Parathyroid adenoma (tissue), 2 donors: Measurements from ENCODE around the gene SLC2A13.

Experiments used
- H2AFZ ChIP-seq: fragments of 300-600 bp; sonication (generic); one replicate; pipeline ENCODE4 v1.7.0; 2017; ENCODE audit warnings: antibody characterized with exemption, mild to moderate bottlenecking
- H3K27ac ChIP-seq: fragments of 300-600 bp; sonication (generic); one replicate; pipeline ENCODE4 v1.7.0; 2017
- H3K27me3 ChIP-seq: fragments of 300-600 bp; sonication (generic); one replicate; pipeline ENCODE4 v1.7.0; 2017; ENCODE audit warnings: low read length; ENCODE audit not compliant: control insufficient read depth, insufficient read depth
- H3K36me3 ChIP-seq: fragments of 300-600 bp; sonication (generic); one replicate; pipeline ENCODE4 v1.7.0; 2017; ENCODE audit warnings: low read length; ENCODE audit not compliant: control insufficient read depth, insufficient read depth
- H3K4me1 ChIP-seq: fragments of 300-600 bp; sonication (generic); one replicate; pipeline ENCODE4 v1.7.0; 2017; ENCODE audit warnings: control low read depth
- H3K4me2 ChIP-seq: fragments of 300-600 bp; sonication (generic); one replicate; pipeline ENCODE4 v1.7.0; 2017; ENCODE audit warnings: low read length
- H3K4me3 ChIP-seq: fragments of 300-600 bp; sonication (generic); one replicate; pipeline ENCODE4 v1.7.0; 2017; ENCODE audit warnings: low read depth, low read length
- H3K79me2 ChIP-seq: fragments of 300-600 bp; sonication (generic); one replicate; pipeline ENCODE4 v1.7.0; 2017; ENCODE audit warnings: control low read depth
- H3K9ac ChIP-seq: fragments of 300-600 bp; sonication (generic); one replicate; pipeline ENCODE4 v1.7.0; 2017; ENCODE audit warnings: mild to moderate bottlenecking
- H3K9me3 ChIP-seq: fragments of 300-600 bp; sonication (generic); one replicate; pipeline ENCODE4 v1.7.0; 2017; ENCODE audit warnings: low read length; ENCODE audit not compliant: control insufficient read depth
- TF ChIP-seq, protein P1 (sequence below): fragments of 300-600 bp; sonication (generic); IDR thresholded peaks from one replicate; pipeline ENCODE4 v1.7.0; 2017; ENCODE audit warnings: antibody characterized with exemption, mild to moderate bottlenecking
- donor health status: primary hyperparathyroidism.

Gene SLC2A13

DNA sequence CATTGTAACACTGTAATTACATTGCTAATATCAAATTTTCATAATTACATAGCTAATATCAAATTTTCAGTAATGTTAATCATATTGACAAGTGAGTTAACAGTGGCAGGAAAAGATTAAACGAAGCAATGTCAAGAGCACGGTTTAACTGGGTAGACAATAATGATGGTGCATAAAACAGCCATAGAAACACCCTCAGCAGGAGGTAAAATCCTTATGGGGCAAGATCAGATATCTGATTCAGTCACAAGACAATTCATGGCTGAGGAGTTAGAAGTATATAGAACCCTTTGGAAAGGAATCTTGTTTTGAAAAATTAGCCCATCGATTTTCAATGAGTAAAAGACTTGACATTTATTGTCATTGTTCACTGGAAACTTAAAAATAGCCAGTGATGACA is 190.6 kb downstream of the SLC2A13 start:
- H3K27me3 ChIP-seq, result no peaks in the 10 kb centered on the region
- TF ChIP-seq, protein P1, sequence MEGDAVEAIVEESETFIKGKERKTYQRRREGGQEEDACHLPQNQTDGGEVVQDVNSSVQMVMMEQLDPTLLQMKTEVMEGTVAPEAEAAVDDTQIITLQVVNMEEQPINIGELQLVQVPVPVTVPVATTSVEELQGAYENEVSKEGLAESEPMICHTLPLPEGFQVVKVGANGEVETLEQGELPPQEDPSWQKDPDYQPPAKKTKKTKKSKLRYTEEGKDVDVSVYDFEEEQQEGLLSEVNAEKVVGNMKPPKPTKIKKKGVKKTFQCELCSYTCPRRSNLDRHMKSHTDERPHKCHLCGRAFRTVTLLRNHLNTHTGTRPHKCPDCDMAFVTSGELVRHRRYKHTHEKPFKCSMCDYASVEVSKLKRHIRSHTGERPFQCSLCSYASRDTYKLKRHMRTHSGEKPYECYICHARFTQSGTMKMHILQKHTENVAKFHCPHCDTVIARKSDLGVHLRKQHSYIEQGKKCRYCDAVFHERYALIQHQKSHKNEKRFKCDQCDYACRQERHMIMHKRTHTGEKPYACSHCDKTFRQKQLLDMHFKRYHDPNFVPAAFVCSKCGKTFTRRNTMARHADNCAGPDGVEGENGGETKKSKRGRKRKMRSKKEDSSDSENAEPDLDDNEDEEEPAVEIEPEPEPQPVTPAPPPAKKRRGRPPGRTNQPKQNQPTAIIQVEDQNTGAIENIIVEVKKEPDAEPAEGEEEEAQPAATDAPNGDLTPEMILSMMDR, result no peak
- no peaks in the 10 kb centered on the region for H3K9me3 ChIP-seq
- peaks cover 7% of the 10 kb centered on the region for H3K4me1 ChIP-seq
- H3K36me3 ChIP-seq, result no peaks in the 10 kb centered on the region
- no peak overlapping the region for H3K9ac ChIP-seq
- no peak overlapping the region for H2AFZ ChIP-seq
- H3K79me2 ChIP-seq, result peaks cover 15% of the 10 kb centered on the region
- H3K4me3 ChIP-seq, result no peak overlapping the region
- H3K4me2 ChIP-seq, result no peak overlapping the region
- H3K27ac ChIP-seq, result no peak overlapping the region

DNA sequence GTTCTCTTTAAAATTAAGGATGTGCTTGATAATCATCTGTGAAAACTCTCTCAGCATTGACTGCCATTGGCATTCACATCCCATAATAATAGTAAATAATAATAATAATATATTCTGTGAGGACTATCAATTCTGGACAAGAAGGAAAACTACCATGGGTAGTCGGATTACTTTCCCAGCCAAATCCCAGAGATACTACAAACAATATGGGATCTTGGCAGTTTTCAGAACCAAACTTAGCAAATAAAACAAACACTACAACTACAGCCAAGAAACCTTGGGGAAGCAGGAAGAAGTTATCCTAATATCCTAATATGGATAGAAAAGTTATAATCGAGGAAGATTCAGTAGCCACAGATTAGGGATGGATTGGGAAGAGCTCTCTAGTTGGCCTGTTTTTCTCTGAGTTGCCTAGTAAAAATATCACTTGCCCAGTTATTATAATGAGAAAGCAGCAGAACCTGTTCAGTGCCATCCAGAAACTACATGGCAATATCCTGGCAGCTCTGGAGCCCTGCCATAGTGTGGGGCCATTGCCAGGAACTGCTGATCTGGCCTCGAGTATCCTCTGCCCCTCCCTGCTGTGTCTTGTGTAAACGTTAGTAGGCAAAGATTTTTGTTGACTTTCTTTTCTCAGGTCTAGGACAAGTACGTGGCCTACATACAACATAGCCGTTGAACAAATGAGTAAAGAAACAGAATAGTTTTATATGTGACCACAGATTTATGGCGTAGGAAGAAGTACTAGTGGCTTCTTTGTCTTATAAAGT is 193.5 kb downstream of the SLC2A13 start:
- Histone ChIP-seq H3K4me2 (no peak overlapping the region), H3K36me3 (no peaks in the 10 kb centered on the region), H3K27ac (no peak overlapping the region), H3K79me2 (peaks cover 12% of the 10 kb centered on the region), H3K9me3 (no peaks in the 10 kb centered on the region), H3K27me3 (no peaks in the 10 kb centered on the region), H3K9ac (no peak overlapping the region), H3K4me3 (no peak overlapping the region), H2AFZ (no peak overlapping the region), H3K4me1 (peaks cover 7% of the 10 kb centered on the region)
- TF ChIP-seq, protein P1, result no peak

DNA sequence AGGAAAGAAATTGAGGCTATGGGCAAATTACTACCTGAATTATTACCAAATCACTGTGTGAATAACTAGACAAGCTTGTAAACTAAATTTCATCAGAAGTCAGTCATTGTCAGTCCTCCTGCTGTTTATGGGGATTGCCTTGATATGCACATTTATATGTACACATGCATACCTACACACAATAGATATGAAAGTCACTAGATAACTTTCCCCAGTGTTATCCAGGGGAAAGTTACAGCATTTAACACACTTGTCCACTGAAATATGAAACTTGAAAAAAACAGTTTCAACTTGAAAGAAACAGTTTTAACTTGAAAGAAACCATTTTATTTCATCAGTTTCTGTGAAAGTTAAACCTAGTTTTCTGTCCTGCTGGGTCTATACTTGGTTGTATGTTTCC is 199.6 kb downstream of the SLC2A13 start:
- H2AFZ ChIP-seq, result no peak overlapping the region
- H3K9me3 ChIP-seq, result no peaks in the 10 kb centered on the region
- H3K27me3 ChIP-seq, result no peaks in the 10 kb centered on the region
- H3K4me3 ChIP-seq, result no peak overlapping the region
- no peak overlapping the region for H3K9ac ChIP-seq
- H3K27ac ChIP-seq, result no peak overlapping the region
- peaks cover 13% of the 10 kb centered on the region for H3K4me1 ChIP-seq
- H3K79me2 ChIP-seq, result no peaks in the 10 kb centered on the region
- no peaks in the 10 kb centered on the region for H3K36me3 ChIP-seq
- H3K4me2 ChIP-seq, result no peak overlapping the region
- TF ChIP-seq, protein P1, result no peak

DNA sequence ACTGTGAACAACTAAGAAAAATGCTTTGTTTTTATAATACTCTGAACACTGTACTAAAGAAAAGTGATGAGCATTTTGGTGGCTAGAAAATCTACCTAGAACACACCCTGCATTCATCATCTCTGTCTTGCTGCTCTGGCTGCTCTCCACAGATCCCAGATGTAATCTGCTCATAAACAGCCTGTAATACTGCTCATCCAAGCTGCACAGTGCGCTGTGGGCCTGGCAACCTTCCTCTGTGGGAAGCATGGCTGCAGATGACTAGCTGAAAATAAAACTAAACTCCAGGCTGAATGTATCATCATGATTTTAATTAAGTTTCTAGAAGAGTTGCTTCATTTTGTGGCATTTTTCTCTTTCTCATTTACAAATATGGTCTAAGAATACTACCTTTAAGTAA is 200.7 kb downstream of the SLC2A13 start:
- H3K36me3 ChIP-seq, result no peaks in the 10 kb centered on the region
- H3K4me1 ChIP-seq, result peaks cover 6% of the 10 kb centered on the region
- no peak overlapping the region for H2AFZ ChIP-seq
- no peaks in the 10 kb centered on the region for H3K27me3 ChIP-seq
- TF ChIP-seq, protein P1, result no peak
- H3K9me3 ChIP-seq, result no peaks in the 10 kb centered on the region
- H3K27ac ChIP-seq, result no peak overlapping the region
- no peak overlapping the region for H3K4me2 ChIP-seq
- H3K4me3 ChIP-seq, result no peak overlapping the region
- no peak overlapping the region for H3K9ac ChIP-seq
- H3K79me2 ChIP-seq, result no peaks in the 10 kb centered on the region

DNA sequence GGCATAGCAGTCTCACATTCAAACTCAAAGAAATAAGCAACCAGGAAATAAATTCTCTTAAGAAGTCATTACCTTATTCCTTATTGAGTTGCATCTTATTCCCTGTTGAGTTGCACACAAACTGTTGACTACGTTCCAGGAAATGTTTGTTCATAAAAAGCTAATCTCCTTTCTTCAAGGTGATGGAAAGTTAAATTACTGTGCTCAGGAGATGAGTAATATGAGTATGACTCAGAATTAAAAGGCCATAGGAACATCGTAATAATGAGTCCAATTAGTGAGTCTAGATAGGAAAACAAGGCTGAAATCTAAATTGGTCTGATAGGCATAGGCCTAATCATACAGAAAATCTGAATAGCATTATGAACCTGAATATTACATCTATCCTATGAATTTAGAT is 203.1 kb downstream of the SLC2A13 start:
- Histone ChIP-seq H3K27me3 (no peaks in the 10 kb centered on the region), H3K4me1 (peaks cover 6% of the 10 kb centered on the region), H3K4me3 (no peak overlapping the region), H3K9ac (no peak overlapping the region), H3K36me3 (no peaks in the 10 kb centered on the region), H3K4me2 (no peak overlapping the region), H3K9me3 (no peaks in the 10 kb centered on the region), H3K79me2 (no peaks in the 10 kb centered on the region), H2AFZ (no peak overlapping the region), H3K27ac (no peak overlapping the region)
- TF ChIP-seq, protein P1, result no peak
